GM12891 (cell line): ENCODE measurements around the gene GALNT10.

ENCODE experiments used
- DNase-seq: peaks from one replicate; pipeline ENCODE4 v3.0.0; 2011; ENCODE audit warnings: low spot score; ENCODE audit not compliant: insufficient read length
- FAIRE-seq: peaks from 2 replicates; lab custom pipeline; 2011; peaks lifted over from hg19 to GRCh38; lab: Jason Lieb, UNC
- PAX5 ChIP-seq: IDR thresholded peaks from 2 replicates; pipeline ENCODE4 v1.6.1; 2011; ENCODE audit warnings: low read length, moderate library complexity, mild to moderate bottlenecking; ENCODE audit not compliant: insufficient read depth, severe bottlenecking
- POLR2A ChIP-seq: IDR thresholded peaks from 2 replicates; pipeline ENCODE4 v1.6.1; 2011; ENCODE audit warnings: low read depth, low read length, control low read depth
- POLR2AphosphoS5 ChIP-seq: IDR thresholded peaks from 2 replicates; pipeline ENCODE4 v1.6.1; 2011; ENCODE audit warnings: low read depth, low read length, control low read depth
- POU2F2 ChIP-seq: IDR thresholded peaks from 2 replicates; pipeline ENCODE4 v1.6.1; 2011; ENCODE audit warnings: low read depth, mild to moderate bottlenecking, control low read depth, low read length, moderate library complexity
- SPI1 ChIP-seq: IDR thresholded peaks from 2 replicates; pipeline ENCODE4 v1.6.1; 2011; ENCODE audit warnings: low read depth, low read length, control low read depth
- TAF1 ChIP-seq: IDR thresholded peaks from 2 replicates; pipeline ENCODE4 v1.6.1; 2011; ENCODE audit warnings: low read depth, low read length, control low read depth

GALNT10 gene

DNA sequence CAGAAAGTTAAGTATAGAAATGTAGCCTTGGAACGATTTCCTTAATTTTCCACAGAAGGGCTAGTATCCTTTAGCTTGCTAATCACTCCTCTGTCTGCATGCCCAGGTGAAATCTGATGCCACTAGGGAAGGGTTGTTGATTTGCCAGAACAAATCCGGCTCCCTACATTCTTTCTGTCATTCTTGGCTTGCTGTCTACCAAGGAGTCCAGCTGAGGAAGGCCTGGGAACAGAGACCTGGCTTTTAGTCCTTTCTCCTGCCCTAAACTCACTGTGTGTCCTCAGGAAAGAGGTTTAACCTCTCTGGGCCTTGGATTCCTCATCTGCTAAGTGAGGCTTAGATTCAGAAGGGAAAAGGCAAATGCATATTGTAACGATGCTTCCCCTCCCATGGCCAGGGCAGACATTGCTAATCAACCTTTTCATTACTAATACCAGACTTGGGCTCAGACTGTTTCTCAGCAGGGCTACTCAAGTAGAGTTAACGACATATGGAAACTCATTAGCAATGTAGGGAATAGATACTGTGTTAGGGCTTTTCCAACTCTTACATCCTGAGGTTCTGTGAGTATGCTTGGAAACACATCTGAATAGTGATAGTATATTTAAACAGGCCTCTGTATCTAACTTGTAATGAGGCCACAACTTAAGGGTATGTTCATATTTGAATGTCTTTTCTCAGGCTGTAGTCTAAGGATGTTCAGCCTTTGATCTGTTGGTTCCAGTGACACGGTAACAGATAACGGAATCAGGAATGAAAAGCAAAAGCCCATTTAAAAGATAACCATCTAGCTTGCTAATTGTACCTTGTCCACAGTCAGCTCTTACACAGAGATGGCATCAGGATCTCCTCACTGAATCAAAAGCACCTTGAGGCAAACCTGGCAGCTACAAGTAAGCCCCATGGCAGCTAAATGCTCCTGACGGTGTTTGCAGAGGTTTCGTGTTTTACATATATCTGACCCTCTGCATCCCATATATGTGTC lies 4.1 kb downstream of the GALNT10 start:
- TF ChIP-seq POU2F2 (no peak), POLR2AphosphoS5 (no peak), SPI1 (no peak), POLR2A (no peak), PAX5 (no peak)
- DNase-seq (no peak), FAIRE-seq (no peak)

DNA sequence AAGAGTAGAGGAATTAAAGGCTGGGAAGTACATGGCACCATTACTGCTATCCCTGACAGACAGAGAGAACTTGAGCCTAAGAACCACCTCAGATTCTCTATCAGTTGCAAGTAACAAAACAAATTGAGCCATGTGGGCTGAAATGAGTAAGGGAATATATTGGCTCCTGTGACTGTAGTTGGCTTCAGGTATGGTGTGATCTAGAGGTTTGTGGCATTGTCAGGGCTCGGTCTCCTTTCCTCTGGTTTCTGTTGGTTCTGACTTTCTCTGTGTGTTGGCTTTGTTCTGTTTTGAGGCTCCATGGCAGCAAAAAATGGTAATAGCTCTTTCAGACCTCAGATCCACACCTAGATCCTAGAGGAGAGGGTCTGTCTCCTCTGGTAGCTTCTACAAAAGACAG lies 5.7 kb downstream of the GALNT10 start:
- no peak for TF ChIP-seq POLR2AphosphoS5
- TF ChIP-seq POU2F2: no peak
- no peak for TF ChIP-seq TAF1
- no peak for TF ChIP-seq SPI1
- no peak for TF ChIP-seq POLR2A
- no peak for TF ChIP-seq PAX5
- FAIRE-seq (no peak), DNase-seq (no peak)

DNA sequence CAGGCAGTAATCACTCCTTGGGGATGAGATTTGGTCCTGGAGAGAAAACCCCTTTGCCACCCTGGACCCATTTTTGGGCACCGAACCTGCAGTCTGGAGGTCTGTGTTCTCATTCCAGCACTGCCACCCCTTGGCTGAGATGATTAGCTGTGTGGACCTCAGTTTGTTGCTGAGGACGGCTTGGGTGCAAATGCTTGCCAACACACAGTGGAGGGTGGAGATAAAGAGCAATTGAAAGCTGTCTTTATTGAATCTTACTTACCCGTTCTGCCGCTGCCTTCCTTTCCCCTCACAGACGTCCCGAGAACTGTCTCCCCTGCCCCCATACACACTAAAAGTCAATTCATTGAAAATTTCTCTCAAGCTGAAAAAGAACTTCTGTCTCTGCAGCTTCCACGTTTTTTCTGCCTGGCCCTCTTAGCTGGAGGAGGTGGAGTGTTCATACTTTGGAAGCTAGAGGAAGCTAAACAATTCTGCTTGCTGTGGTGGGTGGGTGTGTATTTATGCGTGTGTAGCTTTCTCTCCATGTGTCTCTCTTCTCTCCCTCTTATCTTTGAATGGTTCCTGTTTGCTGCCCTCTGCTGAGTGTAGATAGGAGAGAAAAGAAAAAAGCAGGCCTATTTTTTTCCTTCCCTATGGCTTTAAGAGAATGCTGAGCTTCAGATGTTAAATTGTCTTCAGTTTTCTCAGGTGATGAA lies 6.6 kb downstream of the GALNT10 start:
- TF ChIP-seq SPI1 (no peak), POU2F2 (no peak), TAF1 (no peak), POLR2AphosphoS5 (no peak), POLR2A (no peak), PAX5 (no peak)
- no peak for DNase-seq
- FAIRE-seq: no peak

GRCh38 chr5:154197801-154198491 lies 7.4 kb downstream of the GALNT10 start:
- FAIRE-seq (peak; percentile 35), DNase-seq (no peak)
- no peak for TF ChIP-seq SPI1
- TF ChIP-seq POU2F2: no peak

DNA sequence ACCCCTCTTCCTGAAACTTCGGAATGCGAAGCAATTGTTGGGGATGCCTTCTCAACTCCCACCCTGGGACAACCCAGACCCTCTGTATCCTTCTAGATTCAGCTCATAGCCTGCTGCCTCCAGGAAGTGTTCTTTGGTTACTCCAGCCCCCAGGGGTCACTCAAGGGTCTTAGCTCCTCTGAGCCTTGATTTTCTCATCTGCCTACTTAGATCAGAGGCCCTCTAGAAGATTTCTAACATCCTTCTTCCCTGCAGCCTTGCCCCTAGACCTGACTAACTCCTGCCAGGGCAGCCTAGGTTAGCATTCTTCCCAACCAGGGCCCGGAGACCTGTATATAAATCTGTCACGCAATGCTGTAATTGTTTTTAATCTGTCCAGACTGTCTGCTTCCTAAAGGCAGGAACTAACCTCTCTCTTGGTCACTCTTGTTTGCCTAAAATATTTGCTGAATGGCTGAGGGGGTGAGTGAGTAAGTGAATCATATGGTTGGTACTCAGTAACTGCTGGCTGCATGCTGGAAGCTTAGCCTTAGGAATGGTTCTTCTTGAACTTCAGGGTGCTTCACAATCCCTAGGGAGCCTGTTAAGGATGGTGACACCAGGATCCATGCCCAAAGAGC lies 8.2 kb downstream of the GALNT10 start:
- FAIRE-seq (no peak), DNase-seq (no peak)
- TF ChIP-seq POLR2A: no peak
- TF ChIP-seq SPI1: no peak
- TF ChIP-seq PAX5: no peak
- TF ChIP-seq POU2F2: no peak
- no peak for TF ChIP-seq POLR2AphosphoS5
- no peak for TF ChIP-seq TAF1

DNA sequence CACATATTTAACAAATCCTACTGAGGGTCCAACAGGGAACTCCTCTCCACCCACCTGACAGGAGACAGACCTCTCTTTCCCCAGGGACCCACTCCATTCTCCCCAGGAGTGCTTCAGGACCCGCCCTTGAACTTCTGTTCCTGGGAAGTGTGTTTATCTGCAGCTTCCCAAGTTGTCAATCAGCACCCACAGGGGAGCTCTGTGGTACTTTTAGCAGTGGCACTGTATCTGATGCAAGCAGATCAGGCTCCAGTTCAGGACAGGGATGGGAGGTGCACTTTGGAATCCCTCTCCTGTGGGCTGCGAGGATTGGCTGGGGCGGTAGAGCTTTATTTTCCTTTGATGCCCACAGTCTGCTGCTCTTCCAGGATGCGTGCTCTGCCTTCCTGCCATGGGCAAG lies 8.7 kb downstream of the GALNT10 start:
- no peak for TF ChIP-seq POLR2AphosphoS5
- TF ChIP-seq PAX5: no peak
- TF ChIP-seq POU2F2: no peak
- no peak for TF ChIP-seq POLR2A
- TF ChIP-seq TAF1: no peak
- no peak for TF ChIP-seq SPI1
- FAIRE-seq (no peak), DNase-seq (no peak)

DNA sequence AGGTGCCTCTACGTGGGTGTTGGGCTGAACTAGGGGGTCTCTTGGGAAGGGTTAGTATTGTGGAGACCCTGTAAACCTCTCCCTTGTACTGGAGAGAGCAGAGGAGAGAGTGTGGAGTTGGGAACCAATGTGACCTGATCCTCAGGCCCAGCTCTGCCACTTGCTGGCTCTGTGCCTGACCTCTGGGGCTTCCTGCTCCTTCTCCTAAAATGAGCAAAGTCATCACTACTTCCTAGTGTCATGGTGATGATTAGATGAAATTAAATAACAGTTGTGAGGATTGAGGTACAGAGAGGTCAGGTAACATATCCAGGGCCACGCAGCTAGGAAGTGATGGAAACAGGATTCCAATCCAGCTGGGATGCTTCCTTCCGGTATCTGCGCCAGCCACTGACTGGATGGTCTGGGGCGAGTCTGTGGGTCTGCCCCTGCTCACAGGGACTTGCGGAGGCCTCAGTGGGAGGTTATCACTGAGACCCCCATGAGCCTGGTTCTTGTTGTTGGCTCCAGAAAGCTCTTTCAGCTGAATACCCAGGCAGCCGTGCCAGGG lies 9.2 kb downstream of the GALNT10 start:
- no peak for TF ChIP-seq POLR2AphosphoS5
- no peak for TF ChIP-seq TAF1
- no peak for TF ChIP-seq PAX5
- no peak for TF ChIP-seq POLR2A
- TF ChIP-seq SPI1: no peak
- TF ChIP-seq POU2F2: no peak
- FAIRE-seq (no peak), DNase-seq (no peak)

DNA sequence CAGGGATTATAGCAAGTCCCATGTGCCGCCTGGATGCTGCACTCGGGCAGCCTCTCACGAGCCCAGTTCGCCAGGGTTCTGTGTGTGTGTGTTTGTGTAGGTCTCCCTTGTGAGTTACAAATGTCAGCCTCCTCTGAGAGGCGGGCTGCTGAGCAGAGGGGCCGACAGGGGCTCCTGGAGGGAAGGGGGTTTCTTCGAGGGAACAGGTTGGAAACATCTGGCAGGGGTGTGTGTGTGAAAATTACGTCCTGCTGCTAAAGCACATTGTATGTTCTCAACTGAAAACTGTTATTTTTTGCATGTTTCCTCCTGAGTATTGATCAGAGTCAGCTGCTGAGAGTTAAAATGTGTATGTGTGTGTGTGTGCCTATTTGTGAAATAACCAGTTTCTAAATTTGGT lies 9.7 kb downstream of the GALNT10 start:
- TF ChIP-seq POLR2A: no peak
- no peak for TF ChIP-seq POLR2AphosphoS5
- no peak for TF ChIP-seq SPI1
- TF ChIP-seq POU2F2: no peak
- no peak for TF ChIP-seq PAX5
- TF ChIP-seq TAF1: no peak
- FAIRE-seq: no peak

DNA sequence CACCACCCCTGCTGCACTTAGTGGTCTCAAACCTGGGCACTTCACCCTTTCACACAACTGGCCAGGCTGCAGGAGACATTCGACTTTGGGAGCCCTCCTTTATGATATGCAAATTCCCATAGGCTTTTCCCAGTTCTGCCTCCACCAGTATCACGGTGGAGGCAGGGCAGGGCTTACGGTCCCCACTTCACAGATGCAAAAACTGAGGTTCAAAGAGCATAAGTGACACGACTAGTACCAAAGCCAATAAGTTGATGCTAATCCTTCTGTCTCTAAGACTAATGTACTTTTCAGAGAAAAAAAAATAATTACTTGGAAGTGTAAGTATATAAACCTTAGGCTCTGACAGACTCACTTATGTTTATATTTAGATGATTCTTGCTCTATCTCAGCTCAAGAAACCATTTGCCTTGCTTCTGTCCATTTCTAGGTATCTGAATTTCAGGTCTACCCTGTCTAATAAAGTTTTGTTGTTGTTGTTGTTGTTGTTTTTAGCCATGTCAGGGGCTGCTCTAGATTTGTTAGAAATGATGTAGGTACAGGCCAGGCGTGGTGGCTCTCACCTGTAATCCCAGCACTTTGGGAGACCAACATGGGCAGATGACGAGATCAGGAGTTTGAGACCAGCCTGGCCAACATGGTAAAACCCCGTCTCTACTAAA lies 10.7 kb downstream of the GALNT10 start:
- TF ChIP-seq TAF1 (no peak), POLR2AphosphoS5 (no peak), POU2F2 (no peak), PAX5 (no peak), SPI1 (no peak)
- DNase-seq (no peak), FAIRE-seq (no peak)

More for the DNA sequence above, 9.7 kb downstream of the GALNT10 start:
- DNase-seq: no peak
